CD4-positive, alpha-beta T cell treated with Interleukin-12 subunit alpha and Interleukin-12 subunit beta, for 1 hour (primary cell): Measurements from ENCODE around the gene GBX2.
A peak's percentile ranks its signal among the peaks of the same experiment; 100 is the strongest.

Source experiments
- DNase-seq: peaks from one replicate; pipeline ENCODE4 v3.0.0-alpha.2; 2020

The GBX2 gene

GRCh38 chr2:236180831-236181453 lies 12.8 kb upstream of the GBX2 start:
- peak; percentile 27 for DNase-seq

DNA sequence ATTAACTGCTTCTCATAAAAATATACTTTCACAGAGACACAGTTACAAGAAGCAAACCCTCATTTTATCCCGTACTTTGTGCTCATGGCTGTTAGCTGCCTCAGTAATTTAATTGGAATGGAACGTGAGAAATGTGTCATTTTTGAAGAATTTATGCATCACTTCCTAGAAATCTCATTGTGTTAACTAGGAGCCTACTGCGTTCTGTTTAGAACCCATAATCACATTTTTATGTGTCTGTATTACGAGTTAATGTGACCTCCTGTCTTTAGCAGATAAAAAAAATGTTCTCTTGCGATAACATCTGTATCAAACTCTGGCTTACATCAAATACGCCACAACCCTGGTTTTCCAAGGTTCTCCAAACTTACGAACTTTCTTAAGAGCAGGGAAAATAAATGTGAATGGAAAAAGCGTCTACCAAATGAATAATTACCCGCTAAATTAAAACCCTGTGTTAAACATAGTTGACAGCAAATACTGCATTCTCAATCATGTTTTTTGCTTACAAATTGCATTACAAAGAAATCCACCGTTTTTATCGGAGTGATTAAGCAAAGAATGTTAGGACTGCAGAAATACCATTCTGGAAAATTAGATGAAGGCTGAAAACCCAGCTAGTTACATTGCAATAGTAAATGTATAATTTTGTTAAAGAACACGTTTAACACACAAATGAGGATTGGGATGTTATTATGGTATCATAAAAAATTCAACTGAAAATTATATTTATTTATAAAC lies 12.1 kb upstream of the GBX2 start:
- DNase-seq = no peak

DNA sequence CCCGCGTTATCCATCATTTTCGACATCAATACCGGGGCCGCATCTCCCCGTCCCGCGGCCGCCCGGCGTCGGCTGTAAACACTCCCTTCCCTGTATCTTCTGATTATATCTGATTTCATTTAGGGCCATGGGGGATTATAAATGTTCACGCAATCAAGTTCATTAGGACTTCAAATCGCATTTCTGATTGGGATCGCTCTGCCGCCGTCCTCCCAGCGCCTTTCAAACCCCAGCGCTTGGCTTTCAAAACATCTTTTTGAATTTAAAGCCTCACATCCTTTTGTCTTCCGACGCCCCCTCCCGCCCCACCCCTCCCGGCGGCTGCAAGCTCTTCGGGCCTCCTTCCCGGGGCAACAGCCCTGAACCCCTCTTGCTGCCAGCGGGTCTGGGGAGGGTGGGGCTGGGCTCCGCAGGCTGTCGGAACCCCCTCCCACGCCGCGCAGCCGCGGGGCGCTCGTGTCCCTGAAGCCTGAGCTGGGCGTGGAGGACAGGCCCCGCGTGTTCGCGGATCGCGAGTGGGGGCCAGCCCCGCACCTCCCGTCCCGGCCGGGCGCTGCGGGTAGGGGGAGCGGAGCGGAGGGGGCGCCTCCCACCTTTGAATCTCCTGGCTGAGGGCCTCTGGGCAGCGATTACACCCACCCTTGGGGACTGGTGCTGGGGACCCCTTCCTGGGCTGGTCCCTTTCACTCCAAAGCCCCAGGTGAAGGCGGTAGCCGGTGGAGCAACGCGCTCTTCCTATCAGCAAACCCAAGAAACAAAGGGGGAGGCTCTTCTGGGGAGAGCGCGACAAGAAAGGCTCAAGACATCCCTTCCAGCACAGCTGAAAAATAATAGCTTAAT lies 11.3 kb upstream of the GBX2 start:
- no peak for DNase-seq

DNA sequence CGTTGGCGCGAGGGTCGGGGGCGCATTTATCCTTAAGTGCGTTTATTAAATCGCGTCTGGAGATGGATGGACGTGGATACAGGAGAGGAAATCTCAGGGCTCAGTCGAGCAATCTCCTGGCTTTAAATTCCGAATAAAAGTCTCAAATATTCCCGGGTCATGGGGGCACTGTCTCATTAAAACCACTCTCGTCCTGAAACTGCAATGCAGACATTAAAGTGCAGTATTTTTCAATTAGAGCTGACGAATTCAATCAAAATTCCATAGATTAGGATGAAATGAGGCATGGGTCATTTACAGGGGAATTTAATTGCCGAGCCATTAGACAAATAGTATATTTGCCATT lies 10.7 kb upstream of the GBX2 start:
- no peak for DNase-seq

DNA sequence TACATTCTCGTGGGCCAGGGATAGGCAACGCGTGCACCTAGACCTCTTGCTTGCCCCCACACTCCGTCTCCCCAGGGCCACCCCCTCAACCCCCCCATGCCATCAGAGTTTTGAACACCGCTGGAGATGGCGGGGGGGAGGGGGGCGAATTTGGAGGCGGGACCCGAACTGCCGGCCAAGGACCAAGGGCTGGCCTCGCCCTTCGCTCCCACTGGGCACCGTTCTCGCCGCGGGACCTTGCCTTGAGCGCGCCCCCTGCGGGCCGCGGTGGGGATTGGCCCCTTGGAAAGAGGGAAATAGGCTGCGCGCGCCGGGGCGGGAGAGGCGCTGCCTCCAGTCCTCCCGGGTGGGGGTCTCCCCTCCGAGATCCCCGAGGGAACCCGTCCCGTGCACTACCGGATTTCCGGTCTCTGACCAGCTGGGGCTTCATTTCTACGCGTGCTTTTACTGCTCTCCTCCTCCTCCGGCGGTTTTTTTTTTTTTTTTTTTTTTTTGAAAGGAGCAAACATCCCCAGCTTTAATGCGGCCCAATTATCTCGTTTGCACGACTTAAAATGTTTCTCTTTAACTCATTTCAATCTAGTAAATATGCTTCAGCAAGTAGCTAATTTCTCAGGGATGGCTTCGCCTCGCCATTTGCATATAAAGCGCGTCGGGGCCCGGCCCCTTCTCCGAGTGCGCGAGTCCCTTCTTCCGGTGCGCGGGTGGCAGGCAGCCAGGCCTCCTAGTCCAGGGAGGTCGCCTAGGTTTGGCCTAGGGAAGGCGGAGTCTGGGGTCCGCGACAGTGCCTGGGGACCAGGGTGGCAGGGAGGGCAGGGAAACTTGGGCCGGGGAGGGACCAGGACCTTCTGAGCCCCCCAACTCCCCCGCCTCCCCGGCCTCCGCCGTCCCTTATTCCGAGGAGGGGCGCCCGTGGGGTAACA lies 10.0 kb upstream of the GBX2 start:
- peak; percentile 25 for DNase-seq

GRCh38 chr2:236177604-236177966 lies 9.4 kb upstream of the GBX2 start:
- no peak for DNase-seq

GRCh38 chr2:236176951-236177350 lies 8.8 kb upstream of the GBX2 start:
- DNase-seq = no peak

- no peak for DNase-seq
Measured at GRCh38 chr2:236176417-236176816, 8.2 kb upstream of the GBX2 start.

DNA sequence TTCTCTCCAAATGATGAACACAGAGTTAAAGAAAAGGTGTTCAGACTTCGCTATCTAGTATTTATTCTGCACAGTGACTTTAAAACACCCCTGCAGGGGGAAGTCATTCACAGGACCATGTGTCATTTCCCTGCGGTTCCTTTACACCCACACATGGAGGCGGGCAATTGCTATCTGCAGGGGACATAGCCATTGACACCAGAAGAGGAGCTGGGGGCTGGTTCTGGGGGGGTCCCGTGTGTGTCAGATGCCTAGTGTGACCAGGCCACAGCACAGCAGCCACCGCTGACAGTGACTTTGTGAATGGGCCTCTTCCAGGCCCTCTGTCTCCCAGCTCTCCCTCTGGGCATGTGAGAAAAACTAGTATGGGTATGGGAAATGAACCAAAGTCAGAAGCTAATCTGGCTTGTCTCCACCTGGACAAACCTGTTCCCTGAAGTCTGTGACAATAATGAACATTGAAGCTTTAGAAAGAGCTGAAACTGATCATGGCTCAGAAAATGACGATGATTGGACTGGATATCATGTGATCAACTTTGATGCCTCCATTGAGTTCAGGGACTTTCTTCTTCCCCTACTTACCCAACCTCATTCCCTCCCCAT lies 7.5 kb upstream of the GBX2 start:
- no peak for DNase-seq

GRCh38 chr2:236173729-236174607 lies 5.8 kb upstream of the GBX2 start:
- DNase-seq = no peak

GRCh38 chr2:236173036-236173728 lies 5.0 kb upstream of the GBX2 start:
- DNase-seq = no peak

DNA sequence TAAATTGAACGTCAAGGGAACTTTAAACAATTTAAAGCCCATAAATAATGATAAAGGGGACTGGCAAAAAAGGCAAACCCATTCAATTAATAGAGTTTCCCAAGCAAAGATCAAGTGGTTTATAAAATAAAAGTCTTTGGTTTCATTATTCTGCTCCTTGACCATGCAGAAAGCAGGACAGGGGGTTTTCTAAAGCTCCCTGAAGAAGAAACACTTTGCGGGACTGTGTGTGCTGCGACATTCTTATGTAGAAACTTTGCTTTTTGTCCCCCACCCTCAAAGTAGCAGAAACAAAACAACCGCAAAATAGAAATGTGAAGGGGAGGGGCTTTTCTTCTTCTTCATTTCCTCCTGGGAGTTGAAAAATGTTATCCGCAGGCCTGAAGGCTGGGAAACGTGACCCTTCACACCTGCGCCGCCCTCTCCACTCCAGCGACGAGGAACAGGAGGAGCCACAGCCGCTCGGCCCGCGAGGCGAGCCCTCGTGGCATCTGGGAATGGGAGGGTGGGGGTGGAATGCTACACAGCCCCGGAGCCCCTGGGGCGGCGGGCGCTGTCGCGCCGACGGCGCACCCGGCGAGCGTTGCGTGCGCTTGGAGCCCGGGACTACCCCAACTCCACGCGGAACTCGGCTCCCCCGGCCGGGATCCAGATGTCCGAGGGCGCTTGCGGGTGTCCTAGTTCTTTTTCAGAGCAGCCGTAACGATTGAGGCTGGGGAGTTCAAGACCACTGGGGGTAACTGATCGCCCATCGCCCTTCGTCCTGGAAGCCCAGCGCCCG lies 4.3 kb upstream of the GBX2 start:
- DNase-seq = no peak

DNA sequence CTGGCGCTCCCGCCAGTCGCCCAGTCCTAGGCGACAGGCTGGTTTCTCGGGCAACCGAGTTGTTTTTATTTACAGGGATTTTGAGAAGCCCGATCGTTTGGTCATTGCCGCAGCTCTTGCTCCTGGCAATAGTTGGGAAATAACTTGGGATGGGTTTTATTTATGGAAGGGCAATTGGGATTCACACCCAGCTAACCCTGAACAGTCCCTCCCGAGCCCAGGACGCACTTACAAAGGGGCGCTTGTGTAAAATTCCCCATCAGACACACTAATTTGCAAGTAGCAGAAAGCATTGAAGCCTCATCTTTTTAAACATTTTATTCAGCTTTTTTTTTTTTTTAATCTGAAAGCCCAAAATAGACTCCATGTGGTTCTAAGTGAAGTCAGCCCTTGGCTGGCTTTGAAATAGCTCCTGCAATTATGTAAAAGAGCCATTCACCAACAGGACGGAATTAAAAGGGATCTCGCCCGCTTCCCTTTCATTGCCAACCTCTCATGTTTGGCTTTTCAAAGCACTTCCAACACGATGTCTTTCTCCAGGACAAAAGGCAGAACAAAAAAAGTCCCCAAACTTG lies 3.6 kb upstream of the GBX2 start:
- no peak for DNase-seq

DNA sequence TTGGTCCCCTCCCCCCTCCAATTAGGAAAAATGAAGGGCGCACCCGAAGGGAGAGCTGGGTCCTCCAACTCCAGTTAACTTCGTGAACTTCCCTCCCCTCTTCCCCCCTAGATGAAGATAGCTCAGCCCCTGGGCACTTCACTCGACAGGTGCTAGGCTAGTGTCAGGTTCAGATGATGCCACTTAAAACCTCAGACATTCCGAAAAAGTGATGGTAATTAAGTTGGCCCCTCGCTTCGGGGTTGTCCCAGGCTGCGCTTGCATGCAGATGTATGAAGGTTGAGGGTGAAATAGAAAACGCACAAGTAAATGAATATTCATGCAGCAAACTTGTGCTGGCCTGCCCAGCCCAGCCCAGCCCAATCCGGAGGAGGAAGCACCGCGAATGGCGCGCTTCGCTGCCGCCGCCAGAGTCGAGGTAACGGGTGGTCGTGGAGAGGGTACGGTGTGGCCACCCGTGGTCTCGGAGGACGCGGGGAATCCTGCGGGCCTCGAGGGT lies 3.0 kb upstream of the GBX2 start:
- no peak for DNase-seq

- no peak for DNase-seq
Measured at GRCh38 chr2:236170590-236171165, 2.5 kb upstream of the GBX2 start.

- DNase-seq = no peak
Measured at GRCh38 chr2:236169741-236170589, 1.8 kb upstream of the GBX2 start.

GRCh38 chr2:236169151-236169721 lies 1.1 kb upstream of the GBX2 start:
- DNase-seq = no peak
